ENCODE data around the gene SH3PXD2A. TPM values are rescaled to one million over a fixed set of nuclear protein-coding genes. Genes with fewer than 3 reads are reported as not detected.

SH3PXD2A gene, protein sequence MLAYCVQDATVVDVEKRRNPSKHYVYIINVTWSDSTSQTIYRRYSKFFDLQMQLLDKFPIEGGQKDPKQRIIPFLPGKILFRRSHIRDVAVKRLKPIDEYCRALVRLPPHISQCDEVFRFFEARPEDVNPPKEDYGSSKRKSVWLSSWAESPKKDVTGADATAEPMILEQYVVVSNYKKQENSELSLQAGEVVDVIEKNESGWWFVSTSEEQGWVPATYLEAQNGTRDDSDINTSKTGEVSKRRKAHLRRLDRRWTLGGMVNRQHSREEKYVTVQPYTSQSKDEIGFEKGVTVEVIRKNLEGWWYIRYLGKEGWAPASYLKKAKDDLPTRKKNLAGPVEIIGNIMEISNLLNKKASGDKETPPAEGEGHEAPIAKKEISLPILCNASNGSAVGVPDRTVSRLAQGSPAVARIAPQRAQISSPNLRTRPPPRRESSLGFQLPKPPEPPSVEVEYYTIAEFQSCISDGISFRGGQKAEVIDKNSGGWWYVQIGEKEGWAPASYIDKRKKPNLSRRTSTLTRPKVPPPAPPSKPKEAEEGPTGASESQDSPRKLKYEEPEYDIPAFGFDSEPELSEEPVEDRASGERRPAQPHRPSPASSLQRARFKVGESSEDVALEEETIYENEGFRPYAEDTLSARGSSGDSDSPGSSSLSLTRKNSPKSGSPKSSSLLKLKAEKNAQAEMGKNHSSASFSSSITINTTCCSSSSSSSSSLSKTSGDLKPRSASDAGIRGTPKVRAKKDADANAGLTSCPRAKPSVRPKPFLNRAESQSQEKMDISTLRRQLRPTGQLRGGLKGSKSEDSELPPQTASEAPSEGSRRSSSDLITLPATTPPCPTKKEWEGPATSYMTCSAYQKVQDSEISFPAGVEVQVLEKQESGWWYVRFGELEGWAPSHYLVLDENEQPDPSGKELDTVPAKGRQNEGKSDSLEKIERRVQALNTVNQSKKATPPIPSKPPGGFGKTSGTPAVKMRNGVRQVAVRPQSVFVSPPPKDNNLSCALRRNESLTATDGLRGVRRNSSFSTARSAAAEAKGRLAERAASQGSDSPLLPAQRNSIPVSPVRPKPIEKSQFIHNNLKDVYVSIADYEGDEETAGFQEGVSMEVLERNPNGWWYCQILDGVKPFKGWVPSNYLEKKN
- total RNA-seq = 10 to 100 TPM; 21.5 to 22.4 TPM
- polyA plus RNA-seq = under 1 TPM; 0.09 to 0.50 (median 0.29) TPM
- 9.4 to 34.0 (median 26.2) reads per million in 6 experiments for total RNA-seq

GRCh38 chr10:103855424-103855823 lies at the start of gene SH3PXD2A:
TSS of gene SH3PXD2A (minus strand) at chr10:103855576. CDS start at chr10:103855266, 310 bp downstream.
- POLR2A ChIA-PET = no interaction called here
- DNase-seq = peak in 3 of 10 donors; percentile 5 to 13 (median 10)
- peak; percentile 38 to 66 for ATAC-seq
- Mint-ChIP-seq H3K27ac (peak within 1 kb of the TSS in 3 of 10 donors; percentile 34 to 60 (median 50)), H3K36me3 (peaks cover 0 to 5% (median 3%) of the 10 kb centered on the region in 3 donors), H3K4me1 (peaks cover 7 to 24% (median 19%) of the 10 kb centered on the region in 4 donors), H3K27me3 (peaks cover 22 to 41% (median 37%) of the 10 kb centered on the region in 5 donors), H3K4me3 (peak within 1 kb of the TSS; percentile 67 to 86 (median 82)), H3K9me3 (no peaks in the 10 kb centered on the region)

DNA sequence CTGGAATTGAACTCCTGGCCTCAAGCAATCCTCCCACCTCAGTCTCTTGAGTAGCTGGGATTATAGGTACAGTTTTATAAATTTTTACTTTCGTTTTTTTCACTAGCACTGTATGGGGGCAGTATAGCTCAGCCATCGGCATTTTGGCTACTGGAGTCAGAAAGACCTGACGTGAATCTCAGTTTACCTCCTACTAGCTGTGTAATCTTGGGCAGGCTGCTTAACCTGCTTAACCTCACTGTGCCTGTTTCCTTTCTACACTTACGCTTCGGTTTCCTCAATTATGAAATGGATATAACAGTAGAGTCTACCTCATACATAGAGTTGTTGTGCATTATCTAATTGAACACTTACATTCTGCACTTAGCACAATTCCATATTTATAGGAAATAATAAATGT lies 45.9 kb upstream of the SH3PXD2A start:
- Mint-ChIP-seq H3K27ac (peak overlapping the region; percentile 3 to 89 (median 78)), H3K36me3 (peaks cover 5 to 66% (median 37%) of the 10 kb centered on the region in 3 donors), H3K9me3 (no peaks in the 10 kb centered on the region), H3K27me3 (no peaks in the 10 kb centered on the region), H3K4me1 (peaks cover 22 to 56% (median 54%) of the 10 kb centered on the region in 4 donors), H3K4me3 (peak overlapping the region; percentile 35 to 76 (median 62))
- ATAC-seq (peak; percentile 76 to 77), DNase-seq (peak in 1 of 10 donors; percentile 26)
- POLR2A ChIA-PET = interaction anchor here (0.7 to 4.2 kb wide), 7 partner anchors 9 to 220 kb away, joined by 3 to 27 read pairs (median 6); partner anchors contain the start of genes SFR1 and STN1

DNA sequence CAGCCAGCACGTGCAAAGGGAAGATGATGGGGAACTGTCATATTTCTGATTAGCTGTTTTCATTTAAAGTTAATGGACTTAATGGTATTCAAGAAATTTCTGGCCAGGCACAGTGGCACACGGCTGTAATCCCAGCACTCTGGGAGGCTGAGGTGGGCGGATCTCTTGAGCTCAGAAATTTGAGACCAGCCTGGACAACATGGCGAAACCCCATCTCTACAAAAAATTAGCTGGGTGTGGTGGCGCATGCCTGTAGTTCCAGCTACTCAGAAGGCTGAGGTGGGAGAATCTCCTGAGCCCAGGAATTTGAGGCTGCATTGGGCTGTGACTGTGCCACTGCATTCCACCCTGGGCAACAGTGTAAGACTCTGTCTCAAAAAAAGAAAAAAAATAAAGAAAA lies 43.9 kb upstream of the SH3PXD2A start:
- no peak for ATAC-seq
- Mint-ChIP-seq H3K9me3 (no peaks in the 10 kb centered on the region), H3K27me3 (no peaks in the 10 kb centered on the region), H3K4me3 (no peak overlapping the region), H3K36me3 (peaks cover 14 to 79% (median 38%) of the 10 kb centered on the region in 3 donors), H3K4me1 (peaks cover 24 to 61% (median 55%) of the 10 kb centered on the region in 4 donors), H3K27ac (peak overlapping the region in 3 of 10 donors; percentile 21 to 89 (median 29))
- POLR2A ChIA-PET = interaction anchor here (1.4 to 4.2 kb wide), 2 partner anchors 9 to 11 kb away, joined by 5 to 27 read pairs; no protein-coding TSS in a partner anchor
- no peak for DNase-seq

GRCh38 chr10:103897241-103897774 lies 41.9 kb upstream of the SH3PXD2A start:
- POLR2A ChIA-PET = interaction anchor here (0.9 to 1.7 kb wide), 3 partner anchors 11 to 225 kb away, joined by 3 read pairs; partner anchors contain the start of gene SFR1
- Mint-ChIP-seq H3K27ac (no peak overlapping the region), H3K4me3 (no peak overlapping the region)

DNA sequence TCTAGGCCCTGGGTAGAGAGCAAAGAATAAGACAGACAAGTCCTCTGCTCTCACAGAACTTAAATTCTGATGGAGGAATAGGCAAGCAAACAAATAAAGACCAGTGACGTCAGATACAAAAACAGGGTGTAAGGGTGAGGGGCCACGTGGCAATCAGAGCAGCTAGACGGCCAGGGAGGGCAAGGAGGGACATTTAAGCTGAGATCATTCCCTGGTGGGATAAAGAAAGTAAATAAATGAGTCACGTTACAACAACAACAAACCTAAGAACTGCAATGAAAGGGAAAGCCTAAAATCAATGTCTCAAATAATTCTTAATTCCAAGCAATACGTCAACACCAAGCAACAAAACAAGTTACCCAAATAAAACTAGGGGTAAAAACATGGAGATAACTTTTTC lies 40.8 kb upstream of the SH3PXD2A start:
- POLR2A ChIA-PET = no interaction called here
- ATAC-seq (no peak), DNase-seq (no peak)
- Mint-ChIP-seq H3K27me3 (no peaks in the 10 kb centered on the region), H3K27ac (peak overlapping the region in 9 of 10 donors; percentile 12 to 85 (median 66)), H3K4me3 (no peak overlapping the region), H3K9me3 (no peaks in the 10 kb centered on the region), H3K36me3 (peaks cover 14 to 95% (median 28%) of the 10 kb centered on the region in 3 donors), H3K4me1 (peaks cover 27 to 54% (median 46%) of the 10 kb centered on the region in 4 donors)

More at GRCh38 chr10:103897241-103897774, 41.9 kb upstream of the SH3PXD2A start:
- ATAC-seq (no peak), DNase-seq (no peak)
- Mint-ChIP-seq H3K4me1 (peaks cover 27 to 61% (median 54%) of the 10 kb centered on the region in 4 donors), H3K27me3 (no peaks in the 10 kb centered on the region), H3K36me3 (peaks cover 14 to 85% (median 26%) of the 10 kb centered on the region in 3 donors), H3K9me3 (no peaks in the 10 kb centered on the region)

GRCh38 chr10:103895411-103896186 lies 40.2 kb upstream of the SH3PXD2A start:
- POLR2A ChIA-PET = interaction anchor here (1.7 kb wide), 1 partner anchor 12 kb away, joined by 8 read pairs; no protein-coding TSS in a partner anchor
- no peak overlapping the region for H3K4me3 Mint-ChIP-seq

DNA sequence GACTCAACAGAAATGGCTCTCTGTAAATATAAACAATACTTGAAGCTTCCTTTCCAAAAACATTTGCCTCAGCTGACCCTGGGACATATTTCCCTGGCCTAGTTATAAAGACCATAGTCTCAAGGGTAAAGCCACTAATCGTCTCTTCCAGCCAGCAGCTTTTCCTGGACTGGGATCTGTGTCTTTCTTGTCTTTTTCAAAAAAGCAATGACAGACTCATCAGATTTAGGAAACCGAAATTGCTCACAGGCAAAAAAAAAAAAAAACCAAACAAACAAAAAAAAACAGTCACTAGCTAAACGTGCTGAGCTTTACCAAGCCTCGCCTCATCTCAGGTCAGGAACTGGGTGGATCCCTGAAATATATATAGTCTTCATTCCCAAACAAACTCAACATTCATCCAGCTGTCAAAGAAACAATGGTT lies 39.1 kb upstream of the SH3PXD2A start:
- H3K9me3 Mint-ChIP-seq = no peaks in the 10 kb centered on the region
- ATAC-seq (no peak), DNase-seq (no peak)
- H3K36me3 Mint-ChIP-seq = peaks cover 9 to 97% (median 19%) of the 10 kb centered on the region in 3 donors
- peak overlapping the region in 4 of 10 donors; percentile 1 to 65 (median 27) for H3K4me3 Mint-ChIP-seq
- H3K27me3 Mint-ChIP-seq = no peaks in the 10 kb centered on the region
- peaks cover 22 to 54% (median 44%) of the 10 kb centered on the region in 4 donors for H3K4me1 Mint-ChIP-seq
- H3K27ac Mint-ChIP-seq = peak overlapping the region; percentile 44 to 90 (median 84)
- POLR2A ChIA-PET = interaction anchor here (1.0 to 1.7 kb wide), 3 partner anchors 9 to 89 kb away, joined by 4 to 8 read pairs (median 6); no protein-coding TSS in a partner anchor

More at GRCh38 chr10:103895411-103896186, 40.2 kb upstream of the SH3PXD2A start:
- DNase-seq (no peak), ATAC-seq (no peak)
- H3K27me3 Mint-ChIP-seq = no peaks in the 10 kb centered on the region
- peak overlapping the region; percentile 12 to 89 (median 78) for H3K27ac Mint-ChIP-seq
- H3K36me3 Mint-ChIP-seq = peaks cover 14 to 95% (median 26%) of the 10 kb centered on the region in 3 donors
- peaks cover 23 to 53% (median 41%) of the 10 kb centered on the region in 4 donors for H3K4me1 Mint-ChIP-seq
- H3K9me3 Mint-ChIP-seq = no peaks in the 10 kb centered on the region

DNA sequence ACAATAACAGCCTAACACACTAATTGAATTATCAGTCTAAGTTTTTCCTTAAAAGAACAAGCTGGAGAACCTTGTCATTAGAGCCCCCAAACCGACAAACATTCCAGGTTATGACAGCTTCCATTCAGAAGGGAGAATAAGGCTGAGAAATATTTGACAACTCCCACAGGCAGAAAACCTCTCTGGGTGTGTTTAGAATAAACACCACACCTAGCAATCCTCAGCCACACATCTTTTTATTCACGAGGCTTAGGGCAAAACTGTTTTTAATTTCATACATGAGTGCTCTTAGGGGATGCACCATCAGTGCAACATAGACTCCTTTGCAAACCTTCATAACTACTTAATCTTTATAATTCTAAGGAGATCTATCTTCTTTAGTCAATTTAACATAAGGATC lies 38.4 kb upstream of the SH3PXD2A start:
- POLR2A ChIA-PET = interaction anchor here (0.5 to 1.7 kb wide), 3 partner anchors 14 to 308 kb away, joined by 6 to 8 read pairs (median 6); no protein-coding TSS in a partner anchor
- H3K27me3 Mint-ChIP-seq = no peaks in the 10 kb centered on the region
- DNase-seq (no peak), ATAC-seq (no peak)
- peak overlapping the region in 1 of 10 donors; percentile 19 for H3K4me3 Mint-ChIP-seq
- no peaks in the 10 kb centered on the region for H3K9me3 Mint-ChIP-seq
- H3K27ac Mint-ChIP-seq = peak overlapping the region; percentile 15 to 90 (median 82)
- H3K36me3 Mint-ChIP-seq = peaks cover 9 to 97% (median 19%) of the 10 kb centered on the region in 3 donors
- H3K4me1 Mint-ChIP-seq = peaks cover 24 to 55% (median 47%) of the 10 kb centered on the region in 4 donors

DNA sequence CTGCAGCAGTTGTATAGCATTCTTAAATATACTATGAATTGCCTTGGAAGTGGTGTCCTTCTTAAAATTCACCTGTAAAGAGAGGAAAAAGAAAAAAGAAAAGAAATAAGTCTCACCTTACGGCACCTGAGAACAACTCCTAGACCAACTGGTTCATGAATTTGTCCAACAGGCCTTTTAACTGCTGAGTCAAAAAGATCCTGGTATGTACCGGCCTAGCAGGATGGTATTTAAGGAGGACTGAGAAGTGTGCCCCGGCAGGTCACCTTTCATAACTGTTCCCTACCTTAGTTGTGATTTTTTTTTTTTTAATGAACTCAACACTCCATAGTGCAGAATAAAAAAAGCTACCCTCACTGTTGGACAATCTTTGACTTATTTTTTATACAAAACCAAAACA lies 36.8 kb upstream of the SH3PXD2A start:
- H3K27me3 Mint-ChIP-seq = no peaks in the 10 kb centered on the region
- H3K9me3 Mint-ChIP-seq = no peaks in the 10 kb centered on the region
- peaks cover 27 to 62% (median 52%) of the 10 kb centered on the region in 4 donors for H3K4me1 Mint-ChIP-seq
- POLR2A ChIA-PET = no interaction called here
- H3K27ac Mint-ChIP-seq = peak overlapping the region in 6 of 10 donors; percentile 22 to 84 (median 68)
- no peak for DNase-seq
- H3K4me3 Mint-ChIP-seq = no peak overlapping the region
- H3K36me3 Mint-ChIP-seq = peaks cover 9 to 97% (median 18%) of the 10 kb centered on the region in 3 donors
- no peak for ATAC-seq

DNA sequence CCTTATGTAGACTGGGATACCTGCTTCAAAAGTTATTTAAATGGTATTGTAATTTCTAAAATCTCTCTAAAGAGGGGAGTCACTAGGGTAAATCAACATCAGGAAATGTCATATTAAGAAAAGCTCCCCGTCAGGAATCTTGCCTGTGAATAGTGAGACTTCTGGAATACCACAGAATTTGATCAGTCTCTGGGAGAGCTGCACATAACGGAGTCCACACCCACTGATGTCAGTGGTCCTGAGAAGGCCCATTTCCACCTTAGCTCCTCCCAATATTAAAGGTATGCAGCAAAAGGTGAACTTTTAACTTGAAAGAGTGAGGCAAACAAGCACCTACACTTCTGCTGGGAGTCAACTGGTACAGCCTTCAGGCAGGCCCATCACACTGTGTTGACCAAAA lies 35.3 kb upstream of the SH3PXD2A start:
- Mint-ChIP-seq H3K36me3 (peaks cover 3 to 99% (median 12%) of the 10 kb centered on the region in 3 donors), H3K9me3 (no peaks in the 10 kb centered on the region), H3K27ac (peak overlapping the region in 9 of 10 donors; percentile 14 to 89 (median 74)), H3K27me3 (no peaks in the 10 kb centered on the region), H3K4me1 (peaks cover 20 to 54% (median 45%) of the 10 kb centered on the region in 4 donors), H3K4me3 (no peak overlapping the region)
- no peak for ATAC-seq
- no peak for DNase-seq
- POLR2A ChIA-PET = interaction anchor here (1.6 to 2.1 kb wide), 2 partner anchors 10 to 231 kb away, joined by 5 to 6 read pairs; partner anchors contain the start of gene SFR1

All from naive thymus-derived CD8-positive, alpha-beta T cell (primary cell).